ENCODE measurements around the gene MAPKAP1.

Gene MAPKAP1

DNA sequence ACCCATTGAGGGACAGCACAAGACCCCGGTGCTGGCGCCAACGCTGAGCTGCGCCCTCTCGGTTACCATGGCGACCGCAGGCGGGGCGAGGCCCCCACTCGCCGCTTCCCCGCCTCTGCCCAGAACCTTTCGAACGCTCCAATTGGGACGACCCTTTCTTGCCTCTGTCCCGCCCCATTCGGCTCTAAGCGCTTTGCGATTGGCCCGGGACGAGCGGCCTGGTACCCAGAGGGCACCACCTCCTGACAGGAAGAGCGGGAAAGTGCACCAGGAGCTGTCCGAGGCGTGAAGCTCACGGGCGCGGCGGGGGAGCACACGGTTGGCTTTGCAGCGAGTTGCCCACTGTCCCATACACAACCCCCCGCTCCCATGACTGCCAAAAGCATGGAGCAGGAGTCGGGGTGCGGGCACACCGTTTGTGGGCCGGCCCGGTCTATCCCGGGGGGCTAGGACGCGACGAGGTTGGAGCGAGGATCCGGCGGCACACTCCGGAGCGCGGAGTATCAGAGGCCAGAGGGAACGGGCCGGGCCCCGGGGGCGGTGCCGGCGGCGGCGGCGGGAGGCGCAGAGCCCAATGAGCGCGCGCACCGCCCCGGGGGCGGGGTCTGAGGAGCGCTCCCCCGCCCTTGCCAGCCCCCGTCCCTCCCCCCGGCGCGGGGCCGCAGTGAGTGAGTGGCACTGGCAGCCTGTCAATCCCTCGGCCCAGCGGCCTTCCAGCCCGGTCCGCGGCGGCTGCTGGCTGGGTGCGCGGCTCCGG, 39.2 kb upstream of the MAPKAP1 start (continued):
- TF ChIP-seq, protein P1, sequence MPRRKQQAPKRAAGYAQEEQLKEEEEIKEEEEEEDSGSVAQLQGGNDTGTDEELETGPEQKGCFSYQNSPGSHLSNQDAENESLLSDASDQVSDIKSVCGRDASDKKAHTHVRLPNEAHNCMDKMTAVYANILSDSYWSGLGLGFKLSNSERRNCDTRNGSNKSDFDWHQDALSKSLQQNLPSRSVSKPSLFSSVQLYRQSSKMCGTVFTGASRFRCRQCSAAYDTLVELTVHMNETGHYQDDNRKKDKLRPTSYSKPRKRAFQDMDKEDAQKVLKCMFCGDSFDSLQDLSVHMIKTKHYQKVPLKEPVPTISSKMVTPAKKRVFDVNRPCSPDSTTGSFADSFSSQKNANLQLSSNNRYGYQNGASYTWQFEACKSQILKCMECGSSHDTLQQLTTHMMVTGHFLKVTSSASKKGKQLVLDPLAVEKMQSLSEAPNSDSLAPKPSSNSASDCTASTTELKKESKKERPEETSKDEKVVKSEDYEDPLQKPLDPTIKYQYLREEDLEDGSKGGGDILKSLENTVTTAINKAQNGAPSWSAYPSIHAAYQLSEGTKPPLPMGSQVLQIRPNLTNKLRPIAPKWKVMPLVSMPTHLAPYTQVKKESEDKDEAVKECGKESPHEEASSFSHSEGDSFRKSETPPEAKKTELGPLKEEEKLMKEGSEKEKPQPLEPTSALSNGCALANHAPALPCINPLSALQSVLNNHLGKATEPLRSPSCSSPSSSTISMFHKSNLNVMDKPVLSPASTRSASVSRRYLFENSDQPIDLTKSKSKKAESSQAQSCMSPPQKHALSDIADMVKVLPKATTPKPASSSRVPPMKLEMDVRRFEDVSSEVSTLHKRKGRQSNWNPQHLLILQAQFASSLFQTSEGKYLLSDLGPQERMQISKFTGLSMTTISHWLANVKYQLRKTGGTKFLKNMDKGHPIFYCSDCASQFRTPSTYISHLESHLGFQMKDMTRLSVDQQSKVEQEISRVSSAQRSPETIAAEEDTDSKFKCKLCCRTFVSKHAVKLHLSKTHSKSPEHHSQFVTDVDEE (CRISPR knock-in tag; IDR thresholded peaks at IDR 0.05): no peak
- no peak for TF ChIP-seq ZFP30 (CRISPR knock-in tag; IDR thresholded peaks at IDR 0.05)

DNA sequence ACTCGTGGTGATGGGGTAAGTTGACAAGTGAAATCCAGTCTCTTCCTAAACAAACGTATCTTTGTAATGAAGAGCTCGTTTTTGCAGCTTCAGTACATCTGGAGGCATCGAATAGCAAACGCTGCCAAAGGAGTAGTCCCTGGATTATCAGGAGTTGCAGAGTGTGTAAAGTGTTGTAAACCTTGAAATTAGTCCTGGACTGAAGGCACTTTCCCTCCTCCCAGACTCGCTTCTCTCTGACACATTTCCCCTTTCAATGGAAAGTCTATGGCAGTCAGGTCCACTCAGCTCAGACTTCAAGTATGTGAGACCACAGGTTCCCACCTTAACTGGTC, 38.6 kb upstream of the MAPKAP1 start:
- TF ChIP-seq ESRRG (CRISPR knock-in tag; IDR thresholded peaks at IDR 0.05): no peak
- TF ChIP-seq, protein P2, sequence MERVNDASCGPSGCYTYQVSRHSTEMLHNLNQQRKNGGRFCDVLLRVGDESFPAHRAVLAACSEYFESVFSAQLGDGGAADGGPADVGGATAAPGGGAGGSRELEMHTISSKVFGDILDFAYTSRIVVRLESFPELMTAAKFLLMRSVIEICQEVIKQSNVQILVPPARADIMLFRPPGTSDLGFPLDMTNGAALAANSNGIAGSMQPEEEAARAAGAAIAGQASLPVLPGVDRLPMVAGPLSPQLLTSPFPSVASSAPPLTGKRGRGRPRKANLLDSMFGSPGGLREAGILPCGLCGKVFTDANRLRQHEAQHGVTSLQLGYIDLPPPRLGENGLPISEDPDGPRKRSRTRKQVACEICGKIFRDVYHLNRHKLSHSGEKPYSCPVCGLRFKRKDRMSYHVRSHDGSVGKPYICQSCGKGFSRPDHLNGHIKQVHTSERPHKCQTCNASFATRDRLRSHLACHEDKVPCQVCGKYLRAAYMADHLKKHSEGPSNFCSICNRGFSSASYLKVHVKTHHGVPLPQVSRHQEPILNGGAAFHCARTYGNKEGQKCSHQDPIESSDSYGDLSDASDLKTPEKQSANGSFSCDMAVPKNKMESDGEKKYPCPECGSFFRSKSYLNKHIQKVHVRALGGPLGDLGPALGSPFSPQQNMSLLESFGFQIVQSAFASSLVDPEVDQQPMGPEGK (CRISPR knock-in tag; IDR thresholded peaks at IDR 0.05; ENCODE audit: borderline replicate concordance): no peak
- no peak for TF ChIP-seq ZNF565 (CRISPR knock-in tag; conservative IDR thresholded peaks at IDR 0.05; ENCODE audit: low read depth)
- TF ChIP-seq GLIS3 (CRISPR knock-in tag; IDR thresholded peaks at IDR 0.05): no peak
- TF ChIP-seq TCF4 (CRISPR knock-in tag; IDR thresholded peaks at IDR 0.05; ENCODE audit: borderline replicate concordance): no peak
- TF ChIP-seq, protein P3, sequence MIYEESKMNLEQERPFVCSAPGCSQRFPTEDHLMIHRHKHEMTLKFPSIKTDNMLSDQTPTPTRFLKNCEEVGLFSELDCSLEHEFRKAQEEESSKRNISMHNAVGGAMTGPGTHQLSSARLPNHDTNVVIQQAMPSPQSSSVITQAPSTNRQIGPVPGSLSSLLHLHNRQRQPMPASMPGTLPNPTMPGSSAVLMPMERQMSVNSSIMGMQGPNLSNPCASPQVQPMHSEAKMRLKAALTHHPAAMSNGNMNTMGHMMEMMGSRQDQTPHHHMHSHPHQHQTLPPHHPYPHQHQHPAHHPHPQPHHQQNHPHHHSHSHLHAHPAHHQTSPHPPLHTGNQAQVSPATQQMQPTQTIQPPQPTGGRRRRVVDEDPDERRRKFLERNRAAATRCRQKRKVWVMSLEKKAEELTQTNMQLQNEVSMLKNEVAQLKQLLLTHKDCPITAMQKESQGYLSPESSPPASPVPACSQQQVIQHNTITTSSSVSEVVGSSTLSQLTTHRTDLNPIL (CRISPR knock-in tag; IDR thresholded peaks at IDR 0.05; ENCODE audit: low read depth): no peak
- TF ChIP-seq ZFP3 (CRISPR knock-in tag; IDR thresholded peaks at IDR 0.05): no peak
- TF ChIP-seq ISL1 (CRISPR knock-in tag; IDR thresholded peaks at IDR 0.05): no peak
- TF ChIP-seq BACH2 (CRISPR knock-in tag; IDR thresholded peaks at IDR 0.05; ENCODE audit: borderline replicate concordance): no peak
- TF ChIP-seq, protein P1 (CRISPR knock-in tag; IDR thresholded peaks at IDR 0.05): no peak
- TF ChIP-seq PPARA (CRISPR knock-in tag; IDR thresholded peaks at IDR 0.05; ENCODE audit: borderline replicate concordance): no peak
- TF ChIP-seq SNAI2 (CRISPR knock-in tag; IDR thresholded peaks at IDR 0.05): no peak
- no peak for TF ChIP-seq ARNTL (CRISPR knock-in tag; IDR thresholded peaks at IDR 0.05; ENCODE audit: borderline replicate concordance, low read depth)
- no peak for TF ChIP-seq TOX (CRISPR knock-in tag; IDR thresholded peaks at IDR 0.05; ENCODE audit: borderline replicate concordance)
- TF ChIP-seq ZNF8 (CRISPR knock-in tag; IDR thresholded peaks at IDR 0.05): no peak
- no peak for TF ChIP-seq ZC3H10 (CRISPR knock-in tag; IDR thresholded peaks at IDR 0.05)
- no peak for TF ChIP-seq RARB (CRISPR knock-in tag; IDR thresholded peaks at IDR 0.05)
- ATAC-seq: no peak

DNA sequence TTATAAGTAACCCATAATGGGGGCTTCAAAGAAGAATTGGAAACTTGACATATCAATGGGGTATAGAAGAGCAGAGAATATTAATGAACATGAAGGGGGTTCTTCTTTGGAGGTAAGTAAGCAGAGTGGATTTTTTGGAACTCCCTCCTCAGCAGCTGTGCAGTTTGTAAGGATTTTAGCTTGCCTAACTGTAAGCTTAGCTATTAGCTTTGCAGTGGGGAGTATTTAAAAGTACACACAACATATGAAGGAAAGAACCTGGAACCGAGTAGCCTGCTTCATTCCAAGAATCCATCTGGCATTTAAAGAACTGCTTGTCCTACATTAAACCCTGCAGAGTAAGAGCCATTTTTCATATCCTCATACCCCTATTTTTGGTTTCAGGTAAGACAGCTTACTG, 38.0 kb upstream of the MAPKAP1 start:
- peak; percentile 0; the same call in 1 of the 3 replicates for ATAC-seq
- TF ChIP-seq, protein P3 (CRISPR knock-in tag; IDR thresholded peaks at IDR 0.05; ENCODE audit: low read depth): no peak
- TF ChIP-seq, protein P2 (CRISPR knock-in tag; IDR thresholded peaks at IDR 0.05; ENCODE audit: borderline replicate concordance): no peak
- TF ChIP-seq ZNF565 (CRISPR knock-in tag; conservative IDR thresholded peaks at IDR 0.05; ENCODE audit: low read depth): no peak
- TF ChIP-seq, protein P4, sequence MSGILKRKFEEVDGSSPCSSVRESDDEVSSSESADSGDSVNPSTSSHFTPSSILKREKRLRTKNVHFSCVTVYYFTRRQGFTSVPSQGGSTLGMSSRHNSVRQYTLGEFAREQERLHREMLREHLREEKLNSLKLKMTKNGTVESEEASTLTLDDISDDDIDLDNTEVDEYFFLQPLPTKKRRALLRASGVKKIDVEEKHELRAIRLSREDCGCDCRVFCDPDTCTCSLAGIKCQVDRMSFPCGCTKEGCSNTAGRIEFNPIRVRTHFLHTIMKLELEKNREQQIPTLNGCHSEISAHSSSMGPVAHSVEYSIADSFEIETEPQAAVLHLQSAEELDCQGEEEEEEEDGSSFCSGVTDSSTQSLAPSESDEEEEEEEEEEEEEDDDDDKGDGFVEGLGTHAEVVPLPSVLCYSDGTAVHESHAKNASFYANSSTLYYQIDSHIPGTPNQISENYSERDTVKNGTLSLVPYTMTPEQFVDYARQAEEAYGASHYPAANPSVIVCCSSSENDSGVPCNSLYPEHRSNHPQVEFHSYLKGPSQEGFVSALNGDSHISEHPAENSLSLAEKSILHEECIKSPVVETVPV (CRISPR knock-in tag; IDR thresholded peaks at IDR 0.05): no peak
- TF ChIP-seq ZFP3 (CRISPR knock-in tag; IDR thresholded peaks at IDR 0.05): no peak
